Ovary (tissue), 3 donors: ENCODE measurements around the gene PAPOLA.

ENCODE experiments used
- CTCF ChIP-seq, 3 donors: fragments of 450-650 bp in 2 of 3; fragments of 200-600 bp in 1 of 3; IDR thresholded peaks; one replicate each; pipeline versions ENCODE4 v1.5.1 to v1.8.0; 2016 to 2022; ENCODE audit warnings: antibody characterized with exemption in 3 of 3, mild to moderate bottlenecking in 1 of 3
- EP300 ChIP-seq: sonication (generic); formaldehyde crosslinking; IDR thresholded peaks from one replicate; pipeline ENCODE4 v1.6.1; 2017; ENCODE audit warnings: antibody characterized with exemption
- donor health status: DM: no; HTN: no; CAD: no.

- no peak for TF ChIP-seq CTCF (IDR thresholded peaks at IDR 0.05)
- no peak for TF ChIP-seq EP300
Observed at GRCh38 chr14:96602186-96602585, 100.0 kb downstream of the PAPOLA start.
